ENCODE data around the gene PAIP1. TPM values are rescaled to one million over a fixed set of nuclear protein-coding genes. Genes with fewer than 3 reads are reported as not detected.
"Not testable (repeated sequence)": the region's sequence is repeated elsewhere in the genome, so short reads cannot be mapped to it uniquely, and the experiment has no call there.

Gene PAIP1
- total RNA-seq, 2 experiments from 2014 or later: 41.7 to 42.9 TPM

DNA sequence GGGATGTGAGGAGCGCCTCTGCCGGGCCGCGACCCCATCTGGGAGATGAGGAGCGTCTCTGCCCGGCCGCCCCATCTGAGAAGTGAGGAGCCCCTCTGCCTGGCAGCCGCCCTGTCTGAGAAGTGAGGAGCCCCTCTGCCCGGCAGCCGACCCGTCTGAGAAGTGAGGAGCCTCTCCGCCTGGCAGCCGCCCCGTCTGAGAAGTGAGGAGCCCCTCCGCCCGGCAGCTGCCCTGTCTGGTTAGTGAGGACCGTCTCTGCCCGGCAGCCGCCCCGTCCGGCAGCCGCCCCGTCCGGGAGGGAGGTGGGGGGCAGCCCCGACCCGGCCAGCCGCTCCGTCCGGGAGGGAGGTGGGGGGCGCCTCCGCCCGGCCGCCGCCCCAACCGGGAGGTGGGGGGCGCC is 45.8 kb downstream of the PAIP1 start:
- intact Hi-C loops (cut with micrococcal nuclease): loop anchor here (10.0 kb wide), 1 partner anchor 1586 kb away; the partner anchor contains the start of gene FBXO4
- CTCF ChIA-PET; H3K9me3 Mint-ChIP-seq; H3K4me3 Mint-ChIP-seq; DNase-seq; H3K27me3 Mint-ChIP-seq (ENCODE audit: low read depth); H3K27ac Mint-ChIP-seq: not testable (repeated sequence)
- Mint-ChIP-seq H3K36me3 (ENCODE audit: low read depth) (peaks cover 28% of the 10 kb centered on the region), H3K4me1 (ENCODE audit: low read depth) (peaks cover 20% of the 10 kb centered on the region)

DNA sequence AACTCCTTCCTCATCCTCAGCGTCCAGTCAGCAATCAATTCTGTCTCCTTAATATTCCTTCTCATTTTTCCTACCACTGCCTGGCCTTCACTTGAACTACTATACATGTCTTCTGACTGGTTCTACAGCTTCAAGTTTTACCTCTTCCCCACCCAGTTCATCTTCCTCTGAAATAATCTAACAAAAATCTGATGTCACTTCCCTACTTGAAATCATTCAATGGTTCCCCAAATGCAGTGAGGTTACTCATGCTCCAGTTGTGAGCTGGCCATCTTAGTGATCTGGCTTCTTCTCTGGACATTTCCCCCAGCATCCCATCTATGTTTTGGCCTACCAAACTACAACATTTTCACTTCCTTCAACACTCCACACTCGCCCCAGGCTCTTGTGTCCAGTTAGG is 58.3 kb downstream of the PAIP1 start:
- intact Hi-C loops (cut with micrococcal nuclease): no loop called here
- Mint-ChIP-seq H3K4me3 (no peak overlapping the region), H3K36me3 (ENCODE audit: low read depth) (peaks cover 31% of the 10 kb centered on the region), H3K27me3 (ENCODE audit: low read depth) (no peaks in the 10 kb centered on the region), H3K4me1 (ENCODE audit: low read depth) (no peaks in the 10 kb centered on the region), H3K27ac (no peak overlapping the region), H3K9me3 (no peaks in the 10 kb centered on the region)
- no peak for DNase-seq
- CTCF ChIA-PET: interaction anchor here (1.2 to 2.0 kb wide), 3 partner anchors 13 to 57 kb away, joined by 3 to 6 read pairs (median 3); partner anchors contain the start of gene TMEM267

DNA sequence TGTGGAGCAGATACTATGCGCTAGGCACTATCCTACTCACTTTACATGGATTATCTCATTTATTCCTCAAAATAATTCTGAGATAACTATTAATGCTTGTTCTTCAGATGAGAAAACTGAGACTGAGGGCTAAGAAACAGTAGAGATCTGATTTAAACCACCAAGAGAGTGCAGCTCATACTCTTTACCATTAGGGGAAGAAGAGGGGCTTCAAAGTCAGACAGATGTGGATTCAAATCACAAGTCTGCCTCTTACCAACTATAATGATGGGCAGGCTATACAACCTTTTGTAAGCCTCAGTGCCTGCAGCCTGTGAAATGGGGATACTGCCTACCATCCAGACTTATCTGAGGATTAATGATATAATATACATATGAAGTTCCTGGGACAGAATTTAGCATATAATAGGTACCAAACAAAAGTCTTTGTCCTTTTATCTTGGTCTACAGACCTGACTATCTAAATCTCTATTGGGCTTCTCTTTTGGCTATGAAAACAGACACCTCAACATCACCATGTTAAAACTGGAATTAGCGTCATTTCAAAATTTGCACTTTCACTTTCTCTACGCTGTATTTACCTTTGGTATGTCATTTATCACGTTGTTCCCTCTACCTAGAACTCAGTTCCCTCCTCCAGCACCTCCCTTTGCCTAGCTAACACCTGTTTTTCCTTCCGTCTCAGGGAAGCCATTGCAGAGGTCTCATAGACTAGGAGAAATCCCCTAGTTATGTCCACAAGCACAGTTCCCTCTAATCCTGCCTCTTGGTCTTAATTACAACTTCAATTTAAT is 59.4 kb downstream of the PAIP1 start:
- no peak overlapping the region for H3K4me3 Mint-ChIP-seq
- DNase-seq: no peak
- H3K27ac Mint-ChIP-seq: no peak overlapping the region
- intact Hi-C loops (cut with micrococcal nuclease): no loop called here
- CTCF ChIA-PET: interaction anchor here (1.1 to 2.0 kb wide), 3 partner anchors 12 to 13 kb away, joined by 3 to 6 read pairs (median 3); partner anchors contain the start of gene TMEM267
- H3K9me3 Mint-ChIP-seq: no peaks in the 10 kb centered on the region
- H3K27me3 Mint-ChIP-seq (ENCODE audit: low read depth): no peaks in the 10 kb centered on the region
- H3K36me3 Mint-ChIP-seq (ENCODE audit: low read depth): peaks cover 22% of the 10 kb centered on the region
- H3K4me1 Mint-ChIP-seq (ENCODE audit: low read depth): no peaks in the 10 kb centered on the region

DNA sequence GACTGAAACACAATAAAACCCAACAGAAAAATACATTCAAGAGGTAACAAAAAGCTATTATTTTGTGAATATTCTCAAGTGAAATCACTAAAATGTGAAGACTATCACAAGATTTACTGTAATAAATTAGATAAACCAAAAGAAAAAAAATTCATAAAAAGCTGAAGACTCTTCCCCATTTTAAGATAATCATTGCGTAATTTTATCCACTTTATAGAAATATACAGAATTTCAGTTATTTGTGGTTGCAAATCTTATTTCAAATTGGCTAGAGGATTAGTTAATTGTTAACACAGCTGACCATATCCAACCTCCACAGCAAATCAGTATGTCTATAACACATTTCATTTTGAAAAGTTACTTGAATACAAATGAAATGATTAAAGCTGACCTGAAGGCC is 65.6 kb downstream of the PAIP1 start:
- CTCF ChIA-PET: no interaction called here
- no peaks in the 10 kb centered on the region for H3K9me3 Mint-ChIP-seq
- peaks cover 28% of the 10 kb centered on the region for H3K36me3 Mint-ChIP-seq (ENCODE audit: low read depth)
- DNase-seq: no peak
- intact Hi-C loops (cut with micrococcal nuclease): no loop called here
- no peaks in the 10 kb centered on the region for H3K27me3 Mint-ChIP-seq (ENCODE audit: low read depth)
- H3K27ac Mint-ChIP-seq: no peak overlapping the region
- peaks cover 4% of the 10 kb centered on the region for H3K4me1 Mint-ChIP-seq (ENCODE audit: low read depth)
- H3K4me3 Mint-ChIP-seq: no peak overlapping the region

DNA sequence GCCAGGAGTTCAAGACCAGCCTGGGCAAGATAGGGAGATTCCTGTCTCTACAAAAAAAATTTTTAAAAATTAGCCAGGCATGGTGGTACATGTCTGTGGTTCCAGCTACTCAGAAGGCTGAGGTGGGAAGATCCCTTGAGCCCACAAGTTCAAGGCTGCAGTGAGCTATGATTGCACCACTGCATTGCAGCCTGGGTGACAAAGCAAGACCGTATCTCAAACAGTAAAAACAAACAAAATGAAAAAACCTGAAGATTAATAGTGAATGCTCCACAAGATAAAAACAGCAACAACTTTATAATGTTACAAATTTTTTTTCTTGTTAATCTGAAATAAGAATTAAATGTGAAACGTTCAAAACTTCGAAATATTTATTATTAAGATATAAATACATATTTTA is 70.5 kb downstream of the PAIP1 start:
- H3K27me3 Mint-ChIP-seq (ENCODE audit: low read depth): no peaks in the 10 kb centered on the region
- CTCF ChIA-PET: interaction anchor here (0.6 to 1.3 kb wide), 4 partner anchors 11 to 396 kb away, joined by 3 to 5 read pairs (median 3); no protein-coding TSS in a partner anchor
- peaks cover 35% of the 10 kb centered on the region for H3K4me1 Mint-ChIP-seq (ENCODE audit: low read depth)
- peaks cover 33% of the 10 kb centered on the region for H3K36me3 Mint-ChIP-seq (ENCODE audit: low read depth)
- no peaks in the 10 kb centered on the region for H3K9me3 Mint-ChIP-seq
- peak overlapping the region; percentile 99 for H3K27ac Mint-ChIP-seq
- no peak overlapping the region for H3K4me3 Mint-ChIP-seq
- intact Hi-C loops (cut with micrococcal nuclease): loop anchor here (10.0 kb wide), 1 partner anchor 1612 kb away; the partner anchor contains the start of gene OXCT1
- peak; percentile 17 for DNase-seq

DNA sequence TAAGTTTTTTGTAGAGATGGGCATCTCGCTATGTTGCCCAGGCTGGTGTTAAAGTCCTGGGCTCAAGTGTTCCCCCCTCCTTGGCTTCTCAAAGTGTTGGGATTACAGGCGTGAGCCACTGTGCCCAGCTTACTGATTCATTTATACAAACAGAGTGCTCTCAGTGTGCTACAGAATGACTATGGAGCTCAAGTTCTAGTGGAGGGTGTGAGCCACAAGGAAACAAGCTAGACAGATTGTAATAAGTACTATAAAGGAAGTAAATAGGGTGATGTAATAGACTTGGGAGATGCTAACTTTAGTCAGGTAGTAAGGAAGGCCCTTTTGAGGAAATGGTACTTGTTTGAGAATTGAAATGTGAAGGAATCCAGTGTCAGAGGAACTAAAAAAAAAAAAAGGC is 71.5 kb downstream of the PAIP1 start:
- H3K4me3 Mint-ChIP-seq: peak overlapping the region; percentile 36
- CTCF ChIA-PET: interaction anchor here (0.6 to 2.3 kb wide), 14 partner anchors 12 to 395 kb away, joined by 3 to 24 read pairs (median 4); partner anchors contain the start of gene HMGCS1
- H3K4me1 Mint-ChIP-seq (ENCODE audit: low read depth): peaks cover 41% of the 10 kb centered on the region
- H3K36me3 Mint-ChIP-seq (ENCODE audit: low read depth): peaks cover 31% of the 10 kb centered on the region
- H3K27me3 Mint-ChIP-seq (ENCODE audit: low read depth): no peaks in the 10 kb centered on the region
- intact Hi-C loops (cut with micrococcal nuclease): loop anchor here (2.0 to 10.0 kb wide), 5 partner anchors 259 to 1611 kb away; partner anchors contain the start of gene OXCT1
- peak; percentile 62 for DNase-seq
- no peaks in the 10 kb centered on the region for H3K9me3 Mint-ChIP-seq
- H3K27ac Mint-ChIP-seq: peak overlapping the region; percentile 99

DNA sequence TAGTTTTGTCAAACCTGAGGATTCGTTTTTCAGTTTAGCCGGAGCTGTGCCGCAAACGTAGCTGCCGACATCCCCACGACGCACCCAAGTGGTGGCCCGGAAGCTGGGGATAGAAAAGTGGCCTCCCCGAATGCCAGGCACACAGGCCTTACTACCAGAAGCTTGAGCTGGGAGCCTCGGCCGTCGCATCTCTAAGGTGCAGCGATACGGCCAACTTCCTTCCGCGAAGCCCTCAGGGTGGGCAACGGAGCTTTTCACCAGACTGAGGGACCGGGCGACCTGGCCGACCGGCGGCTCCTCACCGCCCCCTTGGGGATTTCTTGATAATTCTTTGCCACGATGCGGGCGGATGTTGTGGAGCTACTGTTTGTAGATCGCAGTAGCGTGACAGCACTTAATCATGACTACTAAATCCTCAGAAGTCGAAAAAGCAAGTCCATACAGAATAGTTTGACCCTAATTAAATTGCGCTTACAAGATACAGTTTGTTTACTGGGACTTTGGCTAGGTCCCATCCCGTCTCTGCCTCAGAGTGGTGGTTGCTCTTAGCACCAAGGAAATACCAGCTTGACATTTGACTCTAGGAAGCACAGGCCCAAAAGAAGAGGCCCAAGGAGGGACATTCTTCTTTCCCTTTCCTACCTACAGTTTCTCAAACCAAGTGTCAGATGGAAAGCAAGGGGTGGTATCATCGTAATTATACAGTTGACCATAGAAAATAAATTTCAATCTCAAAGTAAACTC is 72.6 kb downstream of the PAIP1 start:
- no peaks in the 10 kb centered on the region for H3K27me3 Mint-ChIP-seq (ENCODE audit: low read depth)
- CTCF ChIA-PET: interaction anchor here (0.6 to 2.3 kb wide), 34 partner anchors 9 to 491 kb away, joined by 3 to 24 read pairs (median 4); partner anchors contain the start of genes C5orf34, HMGCS1, NIM1K and NNT
- peak overlapping the region; percentile 99 for H3K27ac Mint-ChIP-seq
- H3K36me3 Mint-ChIP-seq (ENCODE audit: low read depth): peaks cover 24% of the 10 kb centered on the region
- H3K4me1 Mint-ChIP-seq (ENCODE audit: low read depth): peaks cover 45% of the 10 kb centered on the region
- peak; percentile 92 for DNase-seq
- peak overlapping the region; percentile 97 for H3K4me3 Mint-ChIP-seq
- no peaks in the 10 kb centered on the region for H3K9me3 Mint-ChIP-seq
- intact Hi-C loops (cut with micrococcal nuclease): loop anchor here (1.0 to 10.0 kb wide), 16 partner anchors 31 to 1609 kb away; partner anchors contain the start of genes ANXA2R, C5orf34, HMGCS1 and MRPS30

DNA sequence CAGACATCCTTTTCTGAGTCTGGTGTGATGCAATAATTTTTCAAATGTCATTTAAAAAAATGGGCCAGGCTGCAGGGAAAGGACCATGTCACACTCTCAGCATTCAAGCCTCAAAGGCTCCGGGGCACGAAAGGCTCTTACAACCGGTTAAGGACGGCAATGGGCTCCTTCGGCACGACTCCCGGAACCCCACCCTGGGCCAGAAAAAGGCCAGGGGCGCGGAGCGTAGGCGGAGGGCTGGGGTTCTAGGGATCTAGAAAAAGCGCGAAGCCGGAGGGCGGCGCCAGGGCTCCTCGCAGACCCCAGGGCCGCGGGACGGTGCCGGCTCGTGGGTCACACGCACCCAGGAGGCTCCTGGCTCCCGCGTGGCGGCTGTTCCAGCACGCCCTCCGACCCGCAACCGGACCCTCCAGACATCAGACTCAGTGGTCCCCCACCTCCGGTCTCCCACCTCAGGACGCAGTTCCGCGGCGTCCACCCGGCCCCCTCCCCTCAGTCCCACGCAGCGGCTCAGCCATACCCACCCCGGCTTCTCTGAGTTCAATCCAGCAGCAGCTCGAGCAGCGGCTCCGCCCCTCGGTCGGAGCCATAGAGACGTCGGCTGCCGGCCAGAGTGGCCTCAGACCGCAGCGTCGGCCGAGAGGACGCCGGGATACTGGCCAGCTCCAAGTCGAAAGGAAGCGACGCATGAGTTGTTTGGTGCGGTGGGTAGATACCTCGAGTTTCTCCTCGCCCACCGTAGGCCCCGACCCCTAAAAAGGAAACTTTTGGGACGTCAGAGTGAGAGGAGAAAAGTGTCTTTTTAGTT is 73.4 kb downstream of the PAIP1 start, which contains the start of gene TMEM267:
Gene TMEM267 (minus strand): TSS at position 568 of the 808 bp plus-strand sequence. CDS start 29,896 bp downstream, outside the sequence.
- intact Hi-C loops (cut with micrococcal nuclease): loop anchor here (1.0 to 10.0 kb wide), 22 partner anchors 32 to 1609 kb away; partner anchors contain the start of genes ANXA2R, C5orf34, FBXO4 and HMGCS1
- Mint-ChIP-seq H3K27me3 (ENCODE audit: low read depth) (no peaks in the 10 kb centered on the region), H3K4me1 (ENCODE audit: low read depth) (peaks cover 45% of the 10 kb centered on the region), H3K9me3 (no peaks in the 10 kb centered on the region), H3K36me3 (ENCODE audit: low read depth) (peaks cover 21% of the 10 kb centered on the region), H3K27ac (peak within 1 kb of the TSS; percentile 99), H3K4me3 (peak within 1 kb of the TSS; percentile 97)
- DNase-seq: peak; percentile 85
- CTCF ChIA-PET: interaction anchor here (0.6 to 2.3 kb wide), 26 partner anchors 9 to 491 kb away, joined by 3 to 24 read pairs (median 4); partner anchors contain the start of genes C5orf34, HMGCS1, NIM1K and NNT

DNA sequence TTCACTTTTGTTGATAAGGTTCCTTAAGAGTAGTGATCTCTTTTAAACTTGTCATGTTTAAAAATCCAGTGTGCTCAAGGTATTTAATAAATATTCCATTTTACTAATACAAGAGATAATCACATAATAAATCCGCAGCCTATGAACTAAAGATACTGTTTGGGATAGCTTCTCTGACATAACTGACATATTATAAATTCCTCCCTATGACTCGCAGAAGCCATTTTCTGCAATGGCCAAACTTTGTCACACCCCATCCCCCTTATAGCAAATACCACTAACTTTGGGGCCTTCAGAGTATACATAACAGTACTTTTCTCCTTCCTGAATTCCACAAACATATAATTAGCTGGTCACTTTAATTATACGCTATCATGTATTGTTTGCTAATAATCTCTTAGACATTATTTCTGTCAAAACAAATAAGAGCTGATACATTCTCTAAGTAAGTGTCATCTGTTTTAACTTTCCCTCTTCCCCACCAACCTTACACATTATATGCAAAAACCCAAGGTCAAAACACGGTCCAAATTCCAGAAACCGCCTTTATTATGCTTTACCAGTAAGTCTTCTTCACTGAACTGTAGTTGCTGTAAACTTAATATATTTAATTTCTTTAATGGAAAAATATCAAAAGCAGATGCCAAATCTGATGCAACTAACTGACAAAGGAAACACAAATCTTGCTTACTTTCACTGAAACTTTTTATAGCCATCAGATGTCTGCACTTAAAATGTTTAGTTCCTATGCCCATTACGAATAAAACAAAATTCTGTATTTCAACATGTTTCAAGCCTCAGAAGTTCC is 74.2 kb downstream of the PAIP1 start:
- Mint-ChIP-seq H3K4me1 (ENCODE audit: low read depth) (peaks cover 45% of the 10 kb centered on the region), H3K9me3 (no peaks in the 10 kb centered on the region), H3K27ac (peak overlapping the region; percentile 99), H3K27me3 (ENCODE audit: low read depth) (no peaks in the 10 kb centered on the region), H3K4me3 (peak overlapping the region; percentile 97), H3K36me3 (ENCODE audit: low read depth) (peaks cover 19% of the 10 kb centered on the region)
- CTCF ChIA-PET: no interaction called here
- intact Hi-C loops (cut with micrococcal nuclease): loop anchor here (1.0 to 10.0 kb wide), 9 partner anchors 74 to 1608 kb away; partner anchors contain the start of genes FBXO4, MRPS30, NNT and OXCT1
- DNase-seq: peak; percentile 15
